Measurements from ENCODE around the gene SYCP1. TPM values are rescaled to one million over a fixed set of nuclear protein-coding genes. Genes with fewer than 3 reads are reported as not detected.

The SYCP1 gene
- total RNA-seq, 1 donor from 2014 or later: not detected

Other genes starting within 250 kb of the SYCP1 start
- gene DENND2C, start 184.8 kb upstream of the SYCP1 start, total RNA-seq: 41.4 TPM
- not detected for gene AMPD1, start 159.3 kb upstream of the SYCP1 start, total RNA-seq
- 22.4 TPM for gene NRAS, start 138.1 kb upstream of the SYCP1 start, total RNA-seq
- 414 TPM for gene CSDE1, start 96.9 kb upstream of the SYCP1 start, total RNA-seq
- gene SIKE1, start 74.2 kb upstream of the SYCP1 start, total RNA-seq: 30.9 TPM
- gene TSHB, start 175.0 kb downstream of the SYCP1 start, total RNA-seq: not detected
- 0.68 TPM for gene TSPAN2, start 234.6 kb downstream of the SYCP1 start, total RNA-seq

Data from esophagus mucosa (tissue), 1 donor.